HG03108 (cell line): ENCODE results near the gene RANBP10.

Experiments used
- ATAC-seq: cut with Tn5 transposase; IDR thresholded peaks from one replicate; pipeline ENCODE4 v1.9.1; 2021; ENCODE audit warnings: moderate library complexity; ENCODE audit not compliant: unreplicated experiment

RANBP10 gene

GRCh38 chr16:67749436-67750078 is 56.8 kb downstream of the RANBP10 start:
- no peak for ATAC-seq

- ATAC-seq = no peak
Measured at GRCh38 chr16:67748834-67749233, 57.5 kb downstream of the RANBP10 start.

- no peak for ATAC-seq
Measured at GRCh38 chr16:67746846-67747245, 59.5 kb downstream of the RANBP10 start.

GRCh38 chr16:67741118-67741517 is 65.2 kb downstream of the RANBP10 start:
- no peak for ATAC-seq

- ATAC-seq = no peak
Measured at GRCh38 chr16:67740391-67740790, 66.0 kb downstream of the RANBP10 start.

GRCh38 chr16:67736858-67737257 is 69.5 kb downstream of the RANBP10 start:
- no peak for ATAC-seq

GRCh38 chr16:67734731-67735201 is 71.6 kb downstream of the RANBP10 start:
- ATAC-seq = no peak

GRCh38 chr16:67733734-67734470 is 72.5 kb downstream of the RANBP10 start:
- ATAC-seq = no peak

GRCh38 chr16:67731753-67732095 is 74.6 kb downstream of the RANBP10 start:
- ATAC-seq = no peak

- no peak for ATAC-seq
Measured at GRCh38 chr16:67731071-67731752, 75.1 kb downstream of the RANBP10 start.

GRCh38 chr16:67730326-67730725 is 76.0 kb downstream of the RANBP10 start:
- no peak for ATAC-seq

GRCh38 chr16:67729636-67730248 is 76.6 kb downstream of the RANBP10 start:
- ATAC-seq = no peak

GRCh38 chr16:67727521-67728485 is 78.6 kb downstream of the RANBP10 start:
- no peak for ATAC-seq

GRCh38 chr16:67726106-67727034 is 80.0 kb downstream of the RANBP10 start:
- ATAC-seq = no peak

- ATAC-seq = no peak
Measured at GRCh38 chr16:67723911-67724305, 82.5 kb downstream of the RANBP10 start.

GRCh38 chr16:67723151-67723910 is 83.0 kb downstream of the RANBP10 start:
- no peak for ATAC-seq

- ATAC-seq = no peak
Measured at GRCh38 chr16:67720236-67720635, 86.1 kb downstream of the RANBP10 start.

- ATAC-seq = no peak
Measured at GRCh38 chr16:67719778-67720144, 86.6 kb downstream of the RANBP10 start.
